Liver (tissue), 3 donors: ENCODE results near the gene METRN.

Experiments
- EGR1 ChIP-seq, 2 donors: IDR thresholded peaks; 2 replicates each; pipeline ENCODE4 v1.6.1; 2016 to 2018; ENCODE audit warnings: antibody characterized with exemption in 2 of 2, low read depth in 2 of 2
- FOXA1 ChIP-seq: IDR thresholded peaks from 2 replicates; pipeline ENCODE4 v1.6.1; 2016; ENCODE audit warnings: antibody characterized with exemption
- HNF4G ChIP-seq: IDR thresholded peaks from 2 replicates; pipeline ENCODE4 v1.6.1; 2016; ENCODE audit warnings: antibody characterized with exemption
- RAD21 ChIP-seq, 2 donors: IDR thresholded peaks; 2 replicates each; pipeline ENCODE4 v1.6.1; 2016; ENCODE audit warnings: antibody characterized with exemption in 2 of 2, mild to moderate bottlenecking in 2 of 2
- SP1 ChIP-seq: IDR thresholded peaks from 2 replicates; pipeline ENCODE4 v1.6.1; 2018; ENCODE audit warnings: antibody characterized with exemption, mild to moderate bottlenecking
- YY1 ChIP-seq: IDR thresholded peaks from 2 replicates; pipeline ENCODE4 v1.6.1; 2016; ENCODE audit warnings: antibody characterized with exemption, mild to moderate bottlenecking
- TF ChIP-seq, protein P1 (sequence below): fragments of 150-350 bp; IDR thresholded peaks from 2 replicates; pipeline ENCODE4 v1.5.1; 2017; ENCODE audit warnings: improper control_type of control experiment, low read depth, low read length; ENCODE audit not compliant: missing input control
- TF ChIP-seq, protein P2 (sequence below): IDR thresholded peaks from 2 replicates; pipeline ENCODE4 v1.6.1; 2016; ENCODE audit warnings: antibody characterized with exemption, mild to moderate bottlenecking
- TF ChIP-seq, protein P3 (sequence below): IDR thresholded peaks from 2 replicates; pipeline ENCODE4 v1.6.1; 2016; ENCODE audit warnings: antibody characterized with exemption
- TF ChIP-seq, protein P4 (sequence below): IDR thresholded peaks from 2 replicates; pipeline ENCODE4 v1.6.1; 2016; ENCODE audit warnings: antibody characterized with exemption
- donor health status: healthy.
- donor health status: healthy.

DNA sequence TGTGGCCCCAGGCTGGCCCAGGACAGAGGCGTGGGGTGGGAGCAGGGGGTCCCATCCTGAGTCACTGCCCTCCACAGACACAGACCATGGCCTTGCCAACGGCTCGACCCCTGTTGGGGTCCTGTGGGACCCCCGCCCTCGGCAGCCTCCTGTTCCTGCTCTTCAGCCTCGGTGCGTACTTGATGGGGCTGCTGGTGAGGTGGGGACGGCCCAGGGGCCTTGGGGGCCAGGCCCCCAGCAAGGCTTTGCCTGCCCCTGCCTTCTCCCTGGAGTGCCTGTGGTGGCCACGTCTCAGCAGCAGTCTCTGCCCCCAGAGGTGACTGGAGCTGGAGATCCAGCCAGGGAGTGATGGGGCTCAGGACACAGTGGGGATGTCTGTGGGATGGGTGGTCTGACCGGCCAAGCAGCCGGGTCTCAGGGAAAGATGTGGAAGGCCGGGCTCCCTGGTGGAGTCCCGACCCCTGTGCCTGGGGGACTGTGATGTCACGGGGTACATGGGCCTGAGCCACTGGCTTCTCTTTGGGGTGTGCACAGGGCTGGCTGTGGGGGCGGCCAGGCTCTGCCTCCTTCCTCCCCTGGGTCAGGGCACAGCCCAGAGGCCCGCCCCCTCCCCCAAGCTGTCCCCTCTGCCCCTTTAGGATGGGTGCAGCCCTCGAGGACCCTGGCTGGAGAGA, 47.8 kb downstream of the METRN start:
- TF ChIP-seq, protein P1, sequence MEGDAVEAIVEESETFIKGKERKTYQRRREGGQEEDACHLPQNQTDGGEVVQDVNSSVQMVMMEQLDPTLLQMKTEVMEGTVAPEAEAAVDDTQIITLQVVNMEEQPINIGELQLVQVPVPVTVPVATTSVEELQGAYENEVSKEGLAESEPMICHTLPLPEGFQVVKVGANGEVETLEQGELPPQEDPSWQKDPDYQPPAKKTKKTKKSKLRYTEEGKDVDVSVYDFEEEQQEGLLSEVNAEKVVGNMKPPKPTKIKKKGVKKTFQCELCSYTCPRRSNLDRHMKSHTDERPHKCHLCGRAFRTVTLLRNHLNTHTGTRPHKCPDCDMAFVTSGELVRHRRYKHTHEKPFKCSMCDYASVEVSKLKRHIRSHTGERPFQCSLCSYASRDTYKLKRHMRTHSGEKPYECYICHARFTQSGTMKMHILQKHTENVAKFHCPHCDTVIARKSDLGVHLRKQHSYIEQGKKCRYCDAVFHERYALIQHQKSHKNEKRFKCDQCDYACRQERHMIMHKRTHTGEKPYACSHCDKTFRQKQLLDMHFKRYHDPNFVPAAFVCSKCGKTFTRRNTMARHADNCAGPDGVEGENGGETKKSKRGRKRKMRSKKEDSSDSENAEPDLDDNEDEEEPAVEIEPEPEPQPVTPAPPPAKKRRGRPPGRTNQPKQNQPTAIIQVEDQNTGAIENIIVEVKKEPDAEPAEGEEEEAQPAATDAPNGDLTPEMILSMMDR, result no peak
- TF ChIP-seq RAD21 (IDR thresholded peaks at IDR 0.05) (no peak), SP1 (no peak), YY1 (no peak), HNF4G (no peak), EGR1 (IDR thresholded peaks at IDR 0.05; ENCODE audit: low read depth in 2 of 2) (no peak), FOXA1 (no peak)
- TF ChIP-seq, protein P2, sequence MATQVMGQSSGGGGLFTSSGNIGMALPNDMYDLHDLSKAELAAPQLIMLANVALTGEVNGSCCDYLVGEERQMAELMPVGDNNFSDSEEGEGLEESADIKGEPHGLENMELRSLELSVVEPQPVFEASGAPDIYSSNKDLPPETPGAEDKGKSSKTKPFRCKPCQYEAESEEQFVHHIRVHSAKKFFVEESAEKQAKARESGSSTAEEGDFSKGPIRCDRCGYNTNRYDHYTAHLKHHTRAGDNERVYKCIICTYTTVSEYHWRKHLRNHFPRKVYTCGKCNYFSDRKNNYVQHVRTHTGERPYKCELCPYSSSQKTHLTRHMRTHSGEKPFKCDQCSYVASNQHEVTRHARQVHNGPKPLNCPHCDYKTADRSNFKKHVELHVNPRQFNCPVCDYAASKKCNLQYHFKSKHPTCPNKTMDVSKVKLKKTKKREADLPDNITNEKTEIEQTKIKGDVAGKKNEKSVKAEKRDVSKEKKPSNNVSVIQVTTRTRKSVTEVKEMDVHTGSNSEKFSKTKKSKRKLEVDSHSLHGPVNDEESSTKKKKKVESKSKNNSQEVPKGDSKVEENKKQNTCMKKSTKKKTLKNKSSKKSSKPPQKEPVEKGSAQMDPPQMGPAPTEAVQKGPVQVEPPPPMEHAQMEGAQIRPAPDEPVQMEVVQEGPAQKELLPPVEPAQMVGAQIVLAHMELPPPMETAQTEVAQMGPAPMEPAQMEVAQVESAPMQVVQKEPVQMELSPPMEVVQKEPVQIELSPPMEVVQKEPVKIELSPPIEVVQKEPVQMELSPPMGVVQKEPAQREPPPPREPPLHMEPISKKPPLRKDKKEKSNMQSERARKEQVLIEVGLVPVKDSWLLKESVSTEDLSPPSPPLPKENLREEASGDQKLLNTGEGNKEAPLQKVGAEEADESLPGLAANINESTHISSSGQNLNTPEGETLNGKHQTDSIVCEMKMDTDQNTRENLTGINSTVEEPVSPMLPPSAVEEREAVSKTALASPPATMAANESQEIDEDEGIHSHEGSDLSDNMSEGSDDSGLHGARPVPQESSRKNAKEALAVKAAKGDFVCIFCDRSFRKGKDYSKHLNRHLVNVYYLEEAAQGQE, result no peak
- TF ChIP-seq, protein P3, sequence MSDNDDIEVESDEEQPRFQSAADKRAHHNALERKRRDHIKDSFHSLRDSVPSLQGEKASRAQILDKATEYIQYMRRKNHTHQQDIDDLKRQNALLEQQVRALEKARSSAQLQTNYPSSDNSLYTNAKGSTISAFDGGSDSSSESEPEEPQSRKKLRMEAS, result no peak
- TF ChIP-seq, protein P4, sequence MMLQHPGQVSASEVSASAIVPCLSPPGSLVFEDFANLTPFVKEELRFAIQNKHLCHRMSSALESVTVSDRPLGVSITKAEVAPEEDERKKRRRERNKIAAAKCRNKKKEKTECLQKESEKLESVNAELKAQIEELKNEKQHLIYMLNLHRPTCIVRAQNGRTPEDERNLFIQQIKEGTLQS, result no peak
